Suprapubic skin (tissue), 4 donors: Measurements from ENCODE around the gene ZFP69B.

Experiments used
- EP300 ChIP-seq: sonication (generic); formaldehyde crosslinking; IDR thresholded peaks from one replicate; pipeline ENCODE4 v1.6.1; 2017; ENCODE audit warnings: antibody characterized with exemption
- POLR2A ChIP-seq, 2 donors: fragments of 450-650 bp; IDR thresholded peaks; one replicate each; pipeline ENCODE4 v1.6.1; 2017; ENCODE audit warnings: antibody characterized with exemption in 2 of 2, mild to moderate bottlenecking in 2 of 2, moderate library complexity in 2 of 2
- POLR2AphosphoS5 ChIP-seq, 3 donors: sonication (generic); formaldehyde crosslinking; IDR thresholded peaks; one replicate each; pipeline ENCODE4 v1.6.1; 2017; ENCODE audit warnings: antibody characterized with exemption in 3 of 3
- TF ChIP-seq, protein P1 (sequence below), 2 donors: fragments of 200-600 bp in 1 of 2; fragments of 450-650 bp in 1 of 2; sonication (generic) in 1 of 2; IDR thresholded peaks; one replicate each; pipeline ENCODE4 v1.5.1; 2016 to 2019; ENCODE audit warnings: antibody characterized with exemption in 2 of 2, mild to moderate bottlenecking in 1 of 2, moderate library complexity in 1 of 2

DNA sequence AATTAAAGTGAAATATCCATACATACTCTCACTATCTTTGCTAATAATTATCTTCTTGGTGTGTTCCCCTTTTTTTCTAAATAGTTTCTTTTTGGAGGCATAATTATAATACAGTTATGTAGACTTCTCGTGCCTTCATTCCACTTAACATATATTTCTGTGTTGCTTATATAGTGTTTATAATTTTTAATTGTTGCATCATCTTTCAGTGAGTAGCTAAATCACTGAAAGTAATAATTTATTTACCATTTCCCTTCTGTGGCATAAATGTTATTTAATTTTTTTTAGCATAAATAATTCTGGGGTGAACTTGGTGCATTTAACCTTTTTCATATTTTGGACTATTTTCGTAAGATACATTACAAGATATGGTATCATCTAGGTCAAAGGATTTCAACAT is 38.4 kb upstream of the ZFP69B start:
- TF ChIP-seq, protein P1, sequence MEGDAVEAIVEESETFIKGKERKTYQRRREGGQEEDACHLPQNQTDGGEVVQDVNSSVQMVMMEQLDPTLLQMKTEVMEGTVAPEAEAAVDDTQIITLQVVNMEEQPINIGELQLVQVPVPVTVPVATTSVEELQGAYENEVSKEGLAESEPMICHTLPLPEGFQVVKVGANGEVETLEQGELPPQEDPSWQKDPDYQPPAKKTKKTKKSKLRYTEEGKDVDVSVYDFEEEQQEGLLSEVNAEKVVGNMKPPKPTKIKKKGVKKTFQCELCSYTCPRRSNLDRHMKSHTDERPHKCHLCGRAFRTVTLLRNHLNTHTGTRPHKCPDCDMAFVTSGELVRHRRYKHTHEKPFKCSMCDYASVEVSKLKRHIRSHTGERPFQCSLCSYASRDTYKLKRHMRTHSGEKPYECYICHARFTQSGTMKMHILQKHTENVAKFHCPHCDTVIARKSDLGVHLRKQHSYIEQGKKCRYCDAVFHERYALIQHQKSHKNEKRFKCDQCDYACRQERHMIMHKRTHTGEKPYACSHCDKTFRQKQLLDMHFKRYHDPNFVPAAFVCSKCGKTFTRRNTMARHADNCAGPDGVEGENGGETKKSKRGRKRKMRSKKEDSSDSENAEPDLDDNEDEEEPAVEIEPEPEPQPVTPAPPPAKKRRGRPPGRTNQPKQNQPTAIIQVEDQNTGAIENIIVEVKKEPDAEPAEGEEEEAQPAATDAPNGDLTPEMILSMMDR (IDR thresholded peaks at IDR 0.05) = no peak
- no peak for TF ChIP-seq POLR2A (IDR thresholded peaks at IDR 0.05)
- no peak for TF ChIP-seq POLR2AphosphoS5 (IDR thresholded peaks at IDR 0.05)
- no peak for TF ChIP-seq EP300
